ENCODE measurements around the gene PPEF1.

DNA sequence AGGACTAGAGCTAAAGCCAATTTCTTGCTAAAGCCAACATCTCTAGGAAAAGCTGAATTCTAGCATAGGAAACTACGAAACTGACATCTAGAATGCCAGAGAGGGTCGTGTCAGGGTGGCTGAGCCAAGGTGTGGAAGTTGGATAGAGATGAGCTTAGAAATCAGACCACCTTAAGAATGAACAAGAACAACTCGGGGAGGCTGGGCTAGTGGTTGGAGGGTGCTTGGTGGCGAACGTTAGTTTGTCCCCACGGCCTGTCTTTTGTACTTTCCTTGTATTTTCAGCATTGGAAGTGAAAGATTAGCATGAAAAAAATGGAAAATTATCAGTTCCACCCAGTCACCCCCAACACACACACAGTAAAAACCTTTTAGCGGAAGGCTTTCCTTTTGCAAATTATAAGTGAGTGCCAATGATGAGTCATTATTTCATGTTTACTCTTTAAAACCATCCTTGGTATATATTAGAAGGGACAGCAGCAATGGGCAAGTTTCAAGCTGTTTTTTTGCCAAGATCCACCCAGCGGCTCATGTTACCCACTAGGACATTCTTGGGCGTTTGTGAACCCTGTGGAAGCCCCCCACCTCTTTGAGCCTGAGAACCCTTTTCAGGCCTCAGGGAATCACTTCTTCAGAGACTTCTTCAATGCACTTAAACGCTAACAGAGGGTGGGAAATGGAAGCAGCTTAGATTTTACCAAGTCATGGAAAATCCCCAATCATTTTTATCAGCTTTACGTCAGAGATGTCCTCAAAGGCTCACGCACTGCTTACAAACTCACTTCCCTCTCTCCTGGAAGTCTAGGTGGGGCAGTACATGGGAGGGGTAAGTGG is 4.9 kb upstream of the PPEF1 start:
- peak; percentile 42 to 85 (median 70) for TF ChIP-seq EP300 (IDR thresholded peaks at IDR 0.05)
- TF ChIP-seq, protein P1, sequence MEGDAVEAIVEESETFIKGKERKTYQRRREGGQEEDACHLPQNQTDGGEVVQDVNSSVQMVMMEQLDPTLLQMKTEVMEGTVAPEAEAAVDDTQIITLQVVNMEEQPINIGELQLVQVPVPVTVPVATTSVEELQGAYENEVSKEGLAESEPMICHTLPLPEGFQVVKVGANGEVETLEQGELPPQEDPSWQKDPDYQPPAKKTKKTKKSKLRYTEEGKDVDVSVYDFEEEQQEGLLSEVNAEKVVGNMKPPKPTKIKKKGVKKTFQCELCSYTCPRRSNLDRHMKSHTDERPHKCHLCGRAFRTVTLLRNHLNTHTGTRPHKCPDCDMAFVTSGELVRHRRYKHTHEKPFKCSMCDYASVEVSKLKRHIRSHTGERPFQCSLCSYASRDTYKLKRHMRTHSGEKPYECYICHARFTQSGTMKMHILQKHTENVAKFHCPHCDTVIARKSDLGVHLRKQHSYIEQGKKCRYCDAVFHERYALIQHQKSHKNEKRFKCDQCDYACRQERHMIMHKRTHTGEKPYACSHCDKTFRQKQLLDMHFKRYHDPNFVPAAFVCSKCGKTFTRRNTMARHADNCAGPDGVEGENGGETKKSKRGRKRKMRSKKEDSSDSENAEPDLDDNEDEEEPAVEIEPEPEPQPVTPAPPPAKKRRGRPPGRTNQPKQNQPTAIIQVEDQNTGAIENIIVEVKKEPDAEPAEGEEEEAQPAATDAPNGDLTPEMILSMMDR (IDR thresholded peaks at IDR 0.05): no peak
- TF ChIP-seq POLR2A (IDR thresholded peaks at IDR 0.05): no peak
- TF ChIP-seq POLR2AphosphoS5 (IDR thresholded peaks at IDR 0.05): peak in 1 of 2 donors; percentile 25
